Left ventricle myocardium inferior (tissue), 1 donor: ENCODE results near the gene ASB11. TPM values are rescaled to one million over a fixed set of nuclear protein-coding genes. Genes with fewer than 3 reads are reported as not detected.

ENCODE experiments used
- DNase-seq: peaks from one replicate; pipeline ENCODE4 v3.0.0-alpha.2; 2020
- H3K27ac ChIP-seq: fragments of 200-600 bp; replicated peaks from 2 replicates; pipeline ENCODE4 v1.8.0; 2021
- H3K27me3 ChIP-seq: fragments of 200-600 bp; 2 replicates; pipeline ENCODE4 v1.8.0; 2021; ENCODE audit warnings: low read depth
- H3K36me3 ChIP-seq: fragments of 200-600 bp; 2 replicates; pipeline ENCODE4 v1.8.0; 2021
- H3K4me1 ChIP-seq: fragments of 200-600 bp; 2 replicates; pipeline ENCODE4 v1.8.0; 2021
- H3K4me3 ChIP-seq: fragments of 200-600 bp; 2 replicates; pipeline ENCODE4 v1.8.0; 2021; ENCODE audit warnings: mild to moderate bottlenecking, moderate library complexity
- H3K9me3 ChIP-seq: fragments of 200-600 bp; replicated peaks from 2 replicates; pipeline ENCODE4 v1.8.0; 2021
- CTCF ChIP-seq: fragments of 200-600 bp; IDR thresholded peaks from 2 replicates; pipeline ENCODE4 v1.8.0; 2021; ENCODE audit warnings: antibody characterized with exemption, mild to moderate bottlenecking, borderline replicate concordance
- intact Hi-C: fragments of 100-400 bp; cut with micrococcal nuclease; formaldehyde crosslinking; loops from one replicate; pipeline ENCODE4 v1.11.0; 2022
- total RNA-seq: library from RNA; stranded (reverse); fragmentation: NEBNext Ultra II Directional; extraction: Animal tissue kit (Norgen Biotek cat#: 25700); gene quantifications from one replicate; pipeline ENCODE4 v1.2.1, GENCODE V29; 2021
- donor health status: DM: no; HTN: yes; CAD: no; lungs with severe emphysema.

ASB11 gene
- total RNA-seq, 1 donor from 2014 or later = 116 TPM

GRCh38 chrX:15349046-15349445 is 33.6 kb upstream of the ASB11 start:
- intact Hi-C loops = loop anchor here (10.0 kb wide), 1 partner anchor 306 kb away; no protein-coding TSS in a partner anchor
- H3K4me1 ChIP-seq = no peaks in the 10 kb centered on the region
- DNase-seq = no peak
- H3K4me3 ChIP-seq = no peak overlapping the region
- no peaks in the 10 kb centered on the region for H3K27me3 ChIP-seq
- H3K27ac ChIP-seq = peak overlapping the region; percentile 16
- TF ChIP-seq CTCF = peak; percentile 60
- peaks cover 14% of the 10 kb centered on the region for H3K36me3 ChIP-seq
- H3K9me3 ChIP-seq = no peaks in the 10 kb centered on the region

- TF ChIP-seq CTCF = no peak
- intact Hi-C loops = loop anchor here (10.0 kb wide), 1 partner anchor 309 kb away; no protein-coding TSS in a partner anchor
- Histone ChIP-seq H3K36me3 (peaks cover 14% of the 10 kb centered on the region), H3K9me3 (no peaks in the 10 kb centered on the region), H3K4me1 (no peaks in the 10 kb centered on the region), H3K4me3 (no peak overlapping the region), H3K27me3 (no peaks in the 10 kb centered on the region), H3K27ac (no peak overlapping the region)
- no peak for DNase-seq
These were observed 30.5 kb upstream of the ASB11 start for GRCh38 chrX:15345976-15346375.

GRCh38 chrX:15344106-15344505 is 28.7 kb upstream of the ASB11 start:
- TF ChIP-seq CTCF = no peak
- peaks cover 14% of the 10 kb centered on the region for H3K36me3 ChIP-seq
- no peak overlapping the region for H3K4me3 ChIP-seq
- intact Hi-C loops = loop anchor here (10.0 kb wide), 1 partner anchor 311 kb away; no protein-coding TSS in a partner anchor
- H3K27me3 ChIP-seq = no peaks in the 10 kb centered on the region
- no peaks in the 10 kb centered on the region for H3K4me1 ChIP-seq
- no peaks in the 10 kb centered on the region for H3K9me3 ChIP-seq
- no peak overlapping the region for H3K27ac ChIP-seq
- no peak for DNase-seq

DNA sequence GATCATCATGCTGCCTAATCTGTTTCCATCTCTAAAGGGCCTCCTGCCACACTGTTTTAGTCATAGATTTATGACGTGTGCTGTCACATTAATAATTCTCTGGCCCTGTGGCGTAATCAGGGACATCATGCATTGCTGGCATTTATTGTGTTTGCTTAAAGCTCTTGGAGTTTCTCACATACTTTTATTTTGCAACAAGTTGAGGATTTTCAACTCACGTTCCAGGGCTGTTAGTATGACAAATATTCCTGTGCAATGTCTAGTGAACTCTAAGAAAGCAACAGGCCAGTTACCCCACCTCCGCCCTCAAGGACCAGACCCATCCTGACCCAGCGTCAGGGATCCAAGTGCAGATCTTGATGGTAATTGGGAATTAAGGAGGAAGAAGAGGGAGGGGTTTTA is 27.6 kb upstream of the ASB11 start:
- H3K36me3 ChIP-seq = peaks cover 14% of the 10 kb centered on the region
- no peak for DNase-seq
- H3K4me3 ChIP-seq = no peak overlapping the region
- H3K27me3 ChIP-seq = no peaks in the 10 kb centered on the region
- H3K4me1 ChIP-seq = no peaks in the 10 kb centered on the region
- intact Hi-C loops = loop anchor here (10.0 kb wide), 1 partner anchor 312 kb away; no protein-coding TSS in a partner anchor
- no peak for TF ChIP-seq CTCF
- no peaks in the 10 kb centered on the region for H3K9me3 ChIP-seq
- H3K27ac ChIP-seq = no peak overlapping the region

GRCh38 chrX:15340867-15341266 is 25.4 kb upstream of the ASB11 start:
- Histone ChIP-seq H3K36me3 (peaks cover 4% of the 10 kb centered on the region), H3K27ac (no peak overlapping the region), H3K27me3 (no peaks in the 10 kb centered on the region), H3K4me3 (no peak overlapping the region), H3K4me1 (peaks cover 9% of the 10 kb centered on the region), H3K9me3 (no peaks in the 10 kb centered on the region)
- intact Hi-C loops = loop anchor here (10.0 kb wide), 1 partner anchor 314 kb away; no protein-coding TSS in a partner anchor
- no peak for TF ChIP-seq CTCF
- DNase-seq = no peak
